T1000 (cell line): ENCODE results near the gene ACO1.

Experiments
- DNase-seq: peaks from one replicate; lab custom pipeline; 2025; ENCODE audit warnings: mixed read lengths; lab: John Stamatoyannopoulos, UW

ACO1 gene

GRCh38 chr9:32382565-32383320 is 1.7 kb upstream of the ACO1 start:
- DNase-seq = no peak

GRCh38 chr9:32384002-32384363 is 460 bp upstream of the ACO1 start:
- DNase-seq = no peak

- DNase-seq = no peak
Observed at GRCh38 chr9:32385152-32385884, 875 bp downstream of the ACO1 start.

GRCh38 chr9:32385885-32386283 is 1.4 kb downstream of the ACO1 start:
- DNase-seq = no peak

- DNase-seq = no peak
Observed at GRCh38 chr9:32387256-32387655, 2.8 kb downstream of the ACO1 start.

- DNase-seq = no peak
Observed at GRCh38 chr9:32389365-32389764, 4.9 kb downstream of the ACO1 start.

GRCh38 chr9:32393911-32394310 is 9.5 kb downstream of the ACO1 start:
- no peak for DNase-seq

GRCh38 chr9:32394381-32395049 is 10.1 kb downstream of the ACO1 start:
- no peak for DNase-seq

- peak; percentile 6 for DNase-seq
Observed at GRCh38 chr9:32395510-32396216, 11.2 kb downstream of the ACO1 start.

GRCh38 chr9:32398207-32398606 is 13.8 kb downstream of the ACO1 start:
- no peak for DNase-seq

GRCh38 chr9:32399110-32399815 is 14.8 kb downstream of the ACO1 start:
- no peak for DNase-seq

- no peak for DNase-seq
Observed at GRCh38 chr9:32401488-32401887, 17.0 kb downstream of the ACO1 start.

- no peak for DNase-seq
Observed at GRCh38 chr9:32403567-32404260, 19.3 kb downstream of the ACO1 start.

- DNase-seq = no peak
Observed at GRCh38 chr9:32404402-32404801, 20.0 kb downstream of the ACO1 start.

- no peak for DNase-seq
Observed at GRCh38 chr9:32404856-32405255, 20.4 kb downstream of the ACO1 start.

GRCh38 chr9:32405506-32405905 is 21.1 kb downstream of the ACO1 start:
- DNase-seq = no peak

GRCh38 chr9:32406046-32406445 is 21.6 kb downstream of the ACO1 start:
- DNase-seq = no peak

GRCh38 chr9:32411753-32412152 is 27.3 kb downstream of the ACO1 start:
- DNase-seq = no peak

- DNase-seq = no peak
Observed at GRCh38 chr9:32412440-32412839, 28.0 kb downstream of the ACO1 start.

GRCh38 chr9:32413424-32413823 is 29.0 kb downstream of the ACO1 start:
- no peak for DNase-seq

- no peak for DNase-seq
Observed at GRCh38 chr9:32414856-32415255, 30.4 kb downstream of the ACO1 start.
